Mammary epithelial cell (primary cell): Measurements from ENCODE around the gene SLC25A47.

Source experiments
- EZH2 ChIP-seq: IDR thresholded peaks from 2 replicates; pipeline ENCODE4 v1.6.1; 2012; ENCODE audit warnings: low read length, inconsistent platforms, borderline replicate concordance
- TF ChIP-seq, protein P1 (sequence below), 2 donors: IDR thresholded peaks in 1 of 2; conservative IDR thresholded peaks in 1 of 2; 2 replicates each; pipeline ENCODE4 v1.5.1; 2011 to 2012; ENCODE audit warnings: inconsistent platforms in 2 of 2, low read length in 2 of 2, mild to moderate bottlenecking in 2 of 2, control low read depth in 1 of 2, low read depth in 1 of 2; ENCODE audit not compliant: insufficient read depth in 1 of 2; ENCODE audit errors: extremely low read depth in 1 of 2

DNA sequence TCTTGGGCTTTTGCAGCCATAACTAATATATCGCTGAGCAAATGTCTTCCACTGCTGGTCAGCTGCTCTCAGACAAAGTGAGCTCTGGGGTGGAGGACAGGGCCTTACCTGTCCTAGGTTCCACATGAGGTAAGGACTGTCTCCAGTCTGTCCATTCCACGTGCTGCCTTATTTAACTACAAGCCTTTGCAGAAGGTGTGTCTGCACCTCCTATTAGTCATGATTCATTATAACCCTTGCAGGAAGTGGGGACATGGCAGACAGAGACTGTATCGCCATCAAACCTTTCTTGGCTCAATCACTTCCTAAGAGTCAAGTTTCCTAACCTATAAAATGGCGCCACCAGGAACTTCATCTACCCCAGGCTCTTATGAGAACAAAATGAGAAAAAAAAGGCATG is 46.9 kb downstream of the SLC25A47 start:
- TF ChIP-seq, protein P1, sequence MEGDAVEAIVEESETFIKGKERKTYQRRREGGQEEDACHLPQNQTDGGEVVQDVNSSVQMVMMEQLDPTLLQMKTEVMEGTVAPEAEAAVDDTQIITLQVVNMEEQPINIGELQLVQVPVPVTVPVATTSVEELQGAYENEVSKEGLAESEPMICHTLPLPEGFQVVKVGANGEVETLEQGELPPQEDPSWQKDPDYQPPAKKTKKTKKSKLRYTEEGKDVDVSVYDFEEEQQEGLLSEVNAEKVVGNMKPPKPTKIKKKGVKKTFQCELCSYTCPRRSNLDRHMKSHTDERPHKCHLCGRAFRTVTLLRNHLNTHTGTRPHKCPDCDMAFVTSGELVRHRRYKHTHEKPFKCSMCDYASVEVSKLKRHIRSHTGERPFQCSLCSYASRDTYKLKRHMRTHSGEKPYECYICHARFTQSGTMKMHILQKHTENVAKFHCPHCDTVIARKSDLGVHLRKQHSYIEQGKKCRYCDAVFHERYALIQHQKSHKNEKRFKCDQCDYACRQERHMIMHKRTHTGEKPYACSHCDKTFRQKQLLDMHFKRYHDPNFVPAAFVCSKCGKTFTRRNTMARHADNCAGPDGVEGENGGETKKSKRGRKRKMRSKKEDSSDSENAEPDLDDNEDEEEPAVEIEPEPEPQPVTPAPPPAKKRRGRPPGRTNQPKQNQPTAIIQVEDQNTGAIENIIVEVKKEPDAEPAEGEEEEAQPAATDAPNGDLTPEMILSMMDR (conservative IDR thresholded peaks at IDR 0.05 in 1 of 2, IDR thresholded peaks at IDR 0.05 in 1 of 2; ENCODE audit: extremely low read depth in 1 of 2, insufficient read depth in 1 of 2, low read depth in 1 of 2, low read length in 2 of 2) = no peak
- no peak for TF ChIP-seq EZH2
